K562 (cell line): Measurements from ENCODE around the gene CEMP1. TPM values are rescaled to one million over a fixed set of nuclear protein-coding genes. Genes with fewer than 3 reads are reported as not detected.

ENCODE experiments used
- ARNT ChIP-seq, 2 experiments: fragments of 450-650 bp; IDR thresholded peaks; 2 replicates each; pipeline ENCODE4 v1.6.1; 2016; ENCODE audit warnings: mild to moderate bottlenecking in 1 of 2
- CBX3 ChIP-seq, 2 experiments: IDR thresholded peaks; 1 replicate in 1 of 2; 2 replicates in 1 of 2; pipeline ENCODE4 v1.6.1; 2012; ENCODE audit warnings: inconsistent platforms in 2 of 2, low read length in 2 of 2, borderline replicate concordance in 1 of 2, control low read depth in 1 of 2
- CHD1 ChIP-seq: fragments of 200-600 bp; sonication (generic); IDR thresholded peaks from one replicate; pipeline ENCODE4 v1.6.1; 2012; ENCODE audit warnings: mild to moderate bottlenecking, moderate library complexity, low read length, inconsistent platforms
- DEAF1 ChIP-seq: fragments of 450-650 bp; formaldehyde crosslinking; IDR thresholded peaks from 2 replicates; pipeline ENCODE4 v1.4.0; 2020; ENCODE audit warnings: mild to moderate bottlenecking, moderate library complexity
- NCOA1 ChIP-seq: fragments of 450-650 bp; IDR thresholded peaks from 2 replicates; pipeline ENCODE4 v1.6.1; 2016; ENCODE audit warnings: low read depth
- PBX2 ChIP-seq, 2 experiments: IDR thresholded peaks in 1 of 2; conservative IDR thresholded peaks in 1 of 2; 2 replicates each; pipeline ENCODE4 v1.6.1; 2016; ENCODE audit warnings: low read depth in 2 of 2, mild to moderate bottlenecking in 1 of 2, missing compliant biosample characterization in 1 of 2, missing genetic modification characterization in 1 of 2, moderate library complexity in 1 of 2
- RBM39 ChIP-seq: fragments of 200-400 bp; formaldehyde crosslinking; optimal IDR thresholded peaks from 2 replicates; pipeline ENCODE3; 2018; ENCODE audit warnings: low read depth, low read length
- SIRT6 ChIP-seq: IDR thresholded peaks from one replicate; pipeline ENCODE4 v1.6.1; 2012; ENCODE audit warnings: low read depth, mild to moderate bottlenecking, control low read depth, inconsistent platforms, low read length, moderate library complexity
- SLC30A9 ChIP-seq: fragments of 250-450 bp; sonication (Bioruptor Pico); IDR thresholded peaks from 2 replicates; pipeline ENCODE4 v1.8.0; 2022; ENCODE audit warnings: mild to moderate bottlenecking, moderate library complexity
- TFAP4 ChIP-seq: sonication (generic); formaldehyde crosslinking; IDR thresholded peaks from 2 replicates; pipeline ENCODE4 v1.8.0; 2022; ENCODE audit warnings: missing genetic modification reagents, mild to moderate bottlenecking, moderate library complexity, borderline replicate concordance
- THAP12 ChIP-seq: fragments of 250-450 bp; sonication (Bioruptor Pico); IDR thresholded peaks from 2 replicates; pipeline ENCODE4 v1.9.0; 2021; ENCODE audit warnings: mild to moderate bottlenecking, inconsistent platforms
- ZC3H11A ChIP-seq: IDR thresholded peaks from 2 replicates; pipeline ENCODE4 v1.6.1; 2012; ENCODE audit warnings: low read depth, low read length, improper control_type of control experiment
- ZKSCAN8 ChIP-seq: fragments of 200-800 bp; sonication (Bioruptor generic); IDR thresholded peaks from 2 replicates; pipeline ENCODE4 v1.6.1; 2016; ENCODE audit warnings: missing genetic modification characterization, missing compliant biosample characterization
- ZNF175 ChIP-seq: fragments of 200-800 bp; sonication (Bioruptor generic); IDR thresholded peaks from 2 replicates; pipeline ENCODE4 v1.6.1; 2016; ENCODE audit warnings: low read depth, mild to moderate bottlenecking, missing genetic modification characterization, missing compliant biosample characterization
- ZNF224 ChIP-seq: sonication (generic); formaldehyde crosslinking; IDR thresholded peaks from 2 replicates; pipeline ENCODE4 v1.8.0; 2022; ENCODE audit warnings: mild to moderate bottlenecking, missing genetic modification reagents
- ZNF24 ChIP-seq: fragments of 450-650 bp; IDR thresholded peaks from 2 replicates; pipeline ENCODE4 v1.6.1; 2016
- ZNF41 ChIP-seq: fragments of 250-450 bp; sonication (Bioruptor Pico); conservative IDR thresholded peaks from 2 replicates; pipeline ENCODE4 v1.4.0; 2020; ENCODE audit warnings: mild to moderate bottlenecking
- ZNF512 ChIP-seq: IDR thresholded peaks from 2 replicates; pipeline ENCODE4 v1.6.1; 2016; ENCODE audit warnings: missing genetic modification characterization, missing compliant biosample characterization
- ZNF561 ChIP-seq: fragments of 450-650 bp; formaldehyde crosslinking; conservative IDR thresholded peaks from 2 replicates; pipeline ENCODE4 v1.4.0; 2020; ENCODE audit warnings: mild to moderate bottlenecking, moderate library complexity
- ZNF57 ChIP-seq: fragments of 450-650 bp; formaldehyde crosslinking; IDR thresholded peaks from 2 replicates; pipeline ENCODE4 v1.4.0; 2020; ENCODE audit warnings: mild to moderate bottlenecking, moderate library complexity
- polyA plus RNA-seq, 8 experiments: library from polyadenylated mRNA; depleted of rRNA in 4 of 8; stranded (reverse) in 5 of 8; unstranded in 3 of 8; fragments of >200 nt; fragmentation: Nextera tagmentation in 2 of 8; fragmentation: Illumina TruSeq in 1 of 8; extraction: Ambion mirVana in 2 of 8; extraction: Trizol in 1 of 8; gene quantifications; 2 replicates each; pipeline versions ENCODE4 v1.2.1 to v1.2.3, GENCODE V29; 2011 to 2014; ENCODE audit warnings: inconsistent platforms in 1 of 8, missing spikeins in 1 of 8
- total RNA-seq, 7 experiments: library from RNA; depleted of rRNA in 6 of 7; stranded (reverse); fragments of >200 nt in 6 of 7; fragmentation: Illumina TruSeq in 2 of 7; extraction: Trizol in 2 of 7; gene quantifications; 2 replicates each; pipeline versions ENCODE4 v1.2.1 to v1.2.3, GENCODE V29; 2011 to 2021; ENCODE audit warnings: low replicate concordance in 1 of 7

Gene CEMP1
- total and polyA plus RNA-seq, 9 of the 15 experiments (the other 6 are each of a cell fraction or from before 2014, with no cell fraction given) = 0.05 to 0.45 TPM; not detected in 7

GRCh38 chr16:2497116-2497630 lies 34.0 kb downstream of the CEMP1 start (continued):
- no peak for TF ChIP-seq PBX2 (CRISPR knock-in tag; IDR thresholded peaks at IDR 0.05; ENCODE audit: low read depth)
- no peak for TF ChIP-seq PBX2 (tag; conservative IDR thresholded peaks at IDR 0.05; ENCODE audit: low read depth)
- TF ChIP-seq ZKSCAN8 (CRISPR knock-in tag) = no peak
- no peak for TF ChIP-seq SLC30A9 (CRISPR knock-in tag)
- TF ChIP-seq RBM39 = no peak
- no peak for TF ChIP-seq THAP12
- no peak for TF ChIP-seq ZNF57
- TF ChIP-seq TFAP4 (CRISPR knock-in tag) = peak; percentile 62; the same call in 1 of the 2 replicates
- no peak for TF ChIP-seq NCOA1
- TF ChIP-seq CHD1 = no peak
- TF ChIP-seq CBX3 (IDR thresholded peaks at IDR 0.05; ENCODE audit: borderline replicate concordance in 1 of 2, low read length in 2 of 2) = no peak
- TF ChIP-seq ZNF224 (CRISPR knock-in tag) = no peak
- TF ChIP-seq ZC3H11A = no peak
- TF ChIP-seq ZNF561 (CRISPR knock-in tag) = no peak
- TF ChIP-seq ZNF41 (CRISPR knock-in tag) = no peak
- TF ChIP-seq SIRT6 = no peak
- TF ChIP-seq DEAF1 (CRISPR knock-in tag) = no peak
- TF ChIP-seq ARNT (IDR thresholded peaks at IDR 0.05) = no peak
- no peak for TF ChIP-seq ZNF512
- no peak for TF ChIP-seq ZNF24
- TF ChIP-seq ZNF175 = no peak
